ENCODE results near the gene EIF4E1B. TPM values are rescaled to one million over a fixed set of nuclear protein-coding genes. Genes with fewer than 3 reads are reported as not detected.

EIF4E1B gene
- total RNA-seq, 1 donor from 2014 or later: not detected

DNA sequence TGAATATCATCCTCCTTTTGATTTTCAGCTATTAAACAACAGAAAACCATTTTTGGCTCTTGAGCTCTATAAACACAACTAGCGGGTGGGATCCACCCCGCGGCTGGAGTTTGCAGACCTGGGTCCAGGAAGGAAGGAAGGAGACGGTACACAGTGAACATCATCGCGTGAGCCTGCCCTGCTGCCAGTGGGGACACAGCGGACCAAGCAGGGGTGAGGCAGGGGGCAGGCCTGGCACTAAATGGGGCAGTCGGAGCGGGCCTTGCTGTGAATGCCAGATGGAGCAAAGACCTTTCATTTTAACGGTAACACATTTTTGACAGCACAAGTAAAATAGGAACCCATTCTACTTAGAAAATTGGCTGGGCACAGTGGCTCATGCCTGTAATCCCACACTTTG lies 31.2 kb downstream of the EIF4E1B start:
- TF ChIP-seq, protein P1, sequence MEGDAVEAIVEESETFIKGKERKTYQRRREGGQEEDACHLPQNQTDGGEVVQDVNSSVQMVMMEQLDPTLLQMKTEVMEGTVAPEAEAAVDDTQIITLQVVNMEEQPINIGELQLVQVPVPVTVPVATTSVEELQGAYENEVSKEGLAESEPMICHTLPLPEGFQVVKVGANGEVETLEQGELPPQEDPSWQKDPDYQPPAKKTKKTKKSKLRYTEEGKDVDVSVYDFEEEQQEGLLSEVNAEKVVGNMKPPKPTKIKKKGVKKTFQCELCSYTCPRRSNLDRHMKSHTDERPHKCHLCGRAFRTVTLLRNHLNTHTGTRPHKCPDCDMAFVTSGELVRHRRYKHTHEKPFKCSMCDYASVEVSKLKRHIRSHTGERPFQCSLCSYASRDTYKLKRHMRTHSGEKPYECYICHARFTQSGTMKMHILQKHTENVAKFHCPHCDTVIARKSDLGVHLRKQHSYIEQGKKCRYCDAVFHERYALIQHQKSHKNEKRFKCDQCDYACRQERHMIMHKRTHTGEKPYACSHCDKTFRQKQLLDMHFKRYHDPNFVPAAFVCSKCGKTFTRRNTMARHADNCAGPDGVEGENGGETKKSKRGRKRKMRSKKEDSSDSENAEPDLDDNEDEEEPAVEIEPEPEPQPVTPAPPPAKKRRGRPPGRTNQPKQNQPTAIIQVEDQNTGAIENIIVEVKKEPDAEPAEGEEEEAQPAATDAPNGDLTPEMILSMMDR (IDR thresholded peaks at IDR 0.05; ENCODE audit: partially characterized antibody, unreplicated experiment): no peak
- Mint-ChIP-seq H3K36me3 (ENCODE audit: unreplicated experiment) (no peaks in the 10 kb centered on the region), H3K4me3 (ENCODE audit: unreplicated experiment) (no peak overlapping the region), H3K4me1 (ENCODE audit: low read depth, unreplicated experiment) (peaks cover 11% of the 10 kb centered on the region), H3K27me3 (ENCODE audit: unreplicated experiment) (peaks cover 3% of the 10 kb centered on the region), H3K27ac (ENCODE audit: unreplicated experiment) (no peak overlapping the region), H3K9me3 (ENCODE audit: unreplicated experiment) (no peaks in the 10 kb centered on the region)
- DNase-seq: no peak

DNA sequence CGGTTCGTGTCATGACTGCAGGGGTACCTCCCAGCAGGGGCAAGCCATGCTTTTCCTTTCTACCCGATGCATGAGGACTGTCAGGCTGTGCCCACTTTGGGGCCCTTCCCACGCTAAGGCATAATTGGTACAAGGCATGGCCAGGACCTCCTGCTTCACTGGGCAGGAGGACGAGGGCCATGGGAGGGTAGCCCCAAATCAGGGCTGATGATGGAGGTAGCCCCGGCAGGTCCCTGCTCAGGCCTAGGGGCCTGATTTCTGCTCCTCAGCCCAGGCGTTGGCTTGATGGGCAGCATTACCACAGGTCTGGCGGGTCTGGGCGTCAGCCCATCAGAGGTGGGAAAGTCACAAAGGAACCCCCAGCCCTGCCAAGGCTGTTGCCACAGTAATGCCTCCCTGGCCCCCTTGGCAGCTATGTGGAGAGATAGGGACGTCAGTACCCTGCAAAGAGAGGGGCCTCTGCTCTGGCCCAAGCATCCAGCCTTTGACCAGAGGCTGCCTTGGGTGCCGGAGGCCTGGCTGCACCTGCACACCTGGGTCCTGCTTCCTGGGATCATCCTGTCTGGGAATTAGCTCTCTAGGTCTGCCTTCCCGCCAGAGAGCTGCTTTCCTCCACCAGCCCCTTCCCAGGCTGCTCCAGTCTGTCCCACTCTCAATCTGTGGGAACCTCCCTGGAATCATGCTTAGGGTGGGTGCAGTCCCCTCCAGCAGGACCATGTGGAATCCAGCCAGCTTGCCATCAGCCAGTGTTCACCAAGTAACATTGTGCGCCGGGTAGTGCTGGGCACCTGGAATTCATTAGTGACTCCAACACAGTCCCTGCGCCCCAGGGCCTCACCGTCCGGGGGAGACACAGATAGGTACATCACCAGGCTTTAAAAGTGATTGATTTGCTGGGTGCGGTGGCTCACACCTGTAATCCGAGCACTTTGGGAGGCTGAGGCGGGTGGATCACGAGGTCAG lies 32.2 kb downstream of the EIF4E1B start:
- Mint-ChIP-seq H3K4me3 (ENCODE audit: unreplicated experiment) (no peak overlapping the region), H3K4me1 (ENCODE audit: low read depth, unreplicated experiment) (peaks cover 11% of the 10 kb centered on the region), H3K27me3 (ENCODE audit: unreplicated experiment) (peaks cover 3% of the 10 kb centered on the region), H3K9me3 (ENCODE audit: unreplicated experiment) (no peaks in the 10 kb centered on the region), H3K36me3 (ENCODE audit: unreplicated experiment) (no peaks in the 10 kb centered on the region), H3K27ac (ENCODE audit: unreplicated experiment) (no peak overlapping the region)
- no peak for DNase-seq
- TF ChIP-seq, protein P1 (IDR thresholded peaks at IDR 0.05; ENCODE audit: partially characterized antibody, unreplicated experiment): no peak

DNA sequence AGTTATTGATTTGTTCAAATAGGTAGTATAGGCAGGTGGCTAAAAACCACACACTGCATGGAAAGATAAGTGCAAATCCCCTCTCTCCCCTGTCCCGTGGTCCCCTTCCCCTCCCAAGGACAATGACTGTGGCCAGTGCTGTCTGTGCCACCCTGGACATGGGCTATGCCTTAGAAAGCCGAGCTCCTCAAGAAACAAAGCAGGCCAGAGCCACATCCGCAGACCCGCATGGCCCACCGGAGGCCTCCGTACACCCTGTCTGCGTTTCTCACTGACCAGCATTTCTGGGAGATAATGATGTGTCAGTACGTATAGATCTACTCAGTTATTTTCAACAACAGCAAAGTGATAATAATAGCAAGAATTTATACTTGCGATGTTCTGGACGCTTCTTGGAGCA lies 33.1 kb downstream of the EIF4E1B start:
- Mint-ChIP-seq H3K36me3 (ENCODE audit: unreplicated experiment) (no peaks in the 10 kb centered on the region), H3K4me3 (ENCODE audit: unreplicated experiment) (no peak overlapping the region), H3K27ac (ENCODE audit: unreplicated experiment) (no peak overlapping the region), H3K4me1 (ENCODE audit: low read depth, unreplicated experiment) (peaks cover 9% of the 10 kb centered on the region), H3K9me3 (ENCODE audit: unreplicated experiment) (no peaks in the 10 kb centered on the region), H3K27me3 (ENCODE audit: unreplicated experiment) (peaks cover 3% of the 10 kb centered on the region)
- DNase-seq: no peak
- TF ChIP-seq, protein P1 (IDR thresholded peaks at IDR 0.05; ENCODE audit: partially characterized antibody, unreplicated experiment): no peak

DNA sequence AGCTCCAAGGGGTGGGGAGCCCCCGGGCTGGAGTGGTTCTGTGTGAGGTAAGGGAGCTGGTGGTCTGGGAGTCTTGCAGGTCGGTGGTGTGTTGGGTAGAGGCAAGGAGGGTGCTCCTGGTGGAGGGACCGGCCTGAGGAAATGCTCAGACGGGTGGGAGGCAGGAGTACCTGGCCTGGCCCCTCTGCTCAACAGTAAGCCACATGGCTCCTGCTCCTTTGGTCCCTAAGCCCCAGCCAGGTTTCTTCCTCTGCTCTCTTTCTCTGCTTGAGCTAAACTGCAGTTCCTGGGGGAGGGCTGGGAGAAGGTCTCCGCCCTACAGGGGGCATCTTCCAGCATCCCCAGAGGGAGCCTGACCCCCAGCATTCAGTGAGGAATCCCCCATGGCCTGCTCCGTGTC lies 34.0 kb downstream of the EIF4E1B start:
- no peak overlapping the region for H3K4me3 Mint-ChIP-seq (ENCODE audit: unreplicated experiment)
- H3K4me1 Mint-ChIP-seq (ENCODE audit: low read depth, unreplicated experiment): peaks cover 9% of the 10 kb centered on the region
- H3K36me3 Mint-ChIP-seq (ENCODE audit: unreplicated experiment): no peaks in the 10 kb centered on the region
- peaks cover 3% of the 10 kb centered on the region for H3K27me3 Mint-ChIP-seq (ENCODE audit: unreplicated experiment)
- H3K9me3 Mint-ChIP-seq (ENCODE audit: unreplicated experiment): no peaks in the 10 kb centered on the region
- no peak for DNase-seq
- no peak overlapping the region for H3K27ac Mint-ChIP-seq (ENCODE audit: unreplicated experiment)
- TF ChIP-seq, protein P1 (IDR thresholded peaks at IDR 0.05; ENCODE audit: partially characterized antibody, unreplicated experiment): no peak

DNA sequence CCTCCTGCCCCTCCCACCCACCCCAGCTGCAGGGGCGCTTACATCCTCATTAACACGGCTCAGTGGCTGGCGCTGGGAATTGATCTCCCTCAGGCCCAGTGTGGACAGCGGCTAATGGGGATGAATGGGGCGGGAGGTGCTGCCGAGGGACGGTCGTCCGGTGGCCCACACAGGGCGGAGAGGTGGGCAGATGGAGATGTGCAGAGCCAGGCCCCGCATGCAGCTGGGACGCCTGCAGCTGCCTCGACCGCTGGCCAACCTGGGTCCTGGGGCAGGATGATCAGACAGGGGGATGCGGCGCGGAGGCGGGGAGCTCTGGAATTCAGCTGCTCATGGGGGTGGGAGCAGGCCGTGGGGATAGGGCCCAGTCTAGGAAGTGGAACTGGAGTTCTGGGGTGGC lies 34.4 kb downstream of the EIF4E1B start:
- H3K4me3 Mint-ChIP-seq (ENCODE audit: unreplicated experiment): no peak overlapping the region
- DNase-seq: peak; percentile 61
- peaks cover 3% of the 10 kb centered on the region for H3K27me3 Mint-ChIP-seq (ENCODE audit: unreplicated experiment)
- H3K27ac Mint-ChIP-seq (ENCODE audit: unreplicated experiment): no peak overlapping the region
- TF ChIP-seq, protein P1 (IDR thresholded peaks at IDR 0.05; ENCODE audit: partially characterized antibody, unreplicated experiment): no peak
- H3K36me3 Mint-ChIP-seq (ENCODE audit: unreplicated experiment): no peaks in the 10 kb centered on the region
- no peaks in the 10 kb centered on the region for H3K9me3 Mint-ChIP-seq (ENCODE audit: unreplicated experiment)
- peaks cover 9% of the 10 kb centered on the region for H3K4me1 Mint-ChIP-seq (ENCODE audit: low read depth, unreplicated experiment)

Measured in glutamatergic neuron (in vitro differentiated cells).